ENCODE data around the gene USP20.

DNA sequence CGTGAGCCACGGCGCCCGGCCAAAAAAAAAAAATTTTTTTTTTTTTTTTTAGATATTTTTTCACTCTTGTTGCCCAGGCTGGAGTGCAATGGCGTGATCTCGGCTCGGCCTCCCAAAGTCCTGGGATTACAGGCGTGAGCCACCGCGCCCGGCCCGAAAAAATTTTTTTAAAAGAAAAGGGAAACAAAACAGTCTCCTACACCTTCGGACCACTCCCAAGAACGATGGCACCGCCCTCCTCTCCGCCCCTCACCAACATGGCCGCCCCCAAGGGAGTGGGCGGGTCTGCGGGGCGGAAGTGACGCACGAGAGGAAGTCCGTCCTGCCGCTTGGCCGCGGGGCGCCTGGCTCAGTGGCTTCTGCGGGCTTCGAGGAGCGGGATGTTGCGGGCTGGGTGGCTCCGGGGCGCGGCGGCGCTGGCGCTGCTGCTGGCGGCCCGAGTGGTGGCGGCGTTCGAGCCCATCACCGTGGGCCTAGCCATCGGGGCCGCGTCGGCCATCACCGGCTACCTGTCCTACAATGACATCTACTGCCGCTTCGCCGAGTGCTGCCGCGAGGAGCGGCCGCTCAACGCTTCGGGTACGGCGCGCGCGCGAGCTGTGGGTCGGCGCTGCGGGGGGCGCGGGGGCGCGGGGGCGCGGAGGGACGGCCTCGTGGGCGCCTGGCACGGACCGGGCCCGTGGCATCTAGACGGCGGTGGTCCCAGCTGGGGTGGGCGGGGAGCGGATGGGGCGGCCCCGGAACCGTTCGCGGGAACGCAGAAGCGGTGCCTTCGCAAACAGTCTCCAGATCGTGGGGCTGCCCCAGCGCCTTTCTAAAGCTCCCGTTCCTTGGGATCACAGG is 32.2 kb upstream of the USP20 start, which contains the start of gene TOR1B:
- TF ChIP-seq JUN (IDR thresholded peaks at IDR 0.05; ENCODE audit: borderline replicate concordance, insufficient read depth, insufficient read length, low read depth) (no peak), POLR2A (IDR thresholded peaks at IDR 0.05; ENCODE audit: low read depth, low read length) (peak; percentile 89), EZH2 (IDR thresholded peaks at IDR 0.05; ENCODE audit: borderline replicate concordance, low read depth, low read length, severe bottlenecking) (no peak), MYC (IDR thresholded peaks at IDR 0.05; ENCODE audit: low read depth, low read length) (no peak), POLR2AphosphoS5 (IDR thresholded peaks at IDR 0.05; ENCODE audit: insufficient read depth, low read depth, low read length) (peak; percentile 89)
- TF ChIP-seq, protein P1, sequence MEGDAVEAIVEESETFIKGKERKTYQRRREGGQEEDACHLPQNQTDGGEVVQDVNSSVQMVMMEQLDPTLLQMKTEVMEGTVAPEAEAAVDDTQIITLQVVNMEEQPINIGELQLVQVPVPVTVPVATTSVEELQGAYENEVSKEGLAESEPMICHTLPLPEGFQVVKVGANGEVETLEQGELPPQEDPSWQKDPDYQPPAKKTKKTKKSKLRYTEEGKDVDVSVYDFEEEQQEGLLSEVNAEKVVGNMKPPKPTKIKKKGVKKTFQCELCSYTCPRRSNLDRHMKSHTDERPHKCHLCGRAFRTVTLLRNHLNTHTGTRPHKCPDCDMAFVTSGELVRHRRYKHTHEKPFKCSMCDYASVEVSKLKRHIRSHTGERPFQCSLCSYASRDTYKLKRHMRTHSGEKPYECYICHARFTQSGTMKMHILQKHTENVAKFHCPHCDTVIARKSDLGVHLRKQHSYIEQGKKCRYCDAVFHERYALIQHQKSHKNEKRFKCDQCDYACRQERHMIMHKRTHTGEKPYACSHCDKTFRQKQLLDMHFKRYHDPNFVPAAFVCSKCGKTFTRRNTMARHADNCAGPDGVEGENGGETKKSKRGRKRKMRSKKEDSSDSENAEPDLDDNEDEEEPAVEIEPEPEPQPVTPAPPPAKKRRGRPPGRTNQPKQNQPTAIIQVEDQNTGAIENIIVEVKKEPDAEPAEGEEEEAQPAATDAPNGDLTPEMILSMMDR (IDR thresholded peaks at IDR 0.05; ENCODE audit: extremely low read depth in 1 of 2, insufficient read depth in 1 of 2, low read depth in 1 of 2, low read length in 2 of 2), result no peak
